A673 (cell line): ENCODE data around the gene SLC4A2. TPM values are rescaled to one million over a fixed set of nuclear protein-coding genes. Genes with fewer than 3 reads are reported as not detected.

Source experiments
- BruUV-seq: library from RNA; stranded (reverse); fragments of 400-500 nt; replicated peaks from 2 replicates; lab custom pipeline; 2021; lab: Mats Ljungman, UMichigan
- CTCF ChIA-PET: fragments of 300-600 bp; sonication (Branson Sonifier 250); formaldehyde crosslinking; loops from one replicate; lab custom pipeline; 2022; ENCODE audit warnings: antibody characterized with exemption; lab: Charles Lee
- POLR2A ChIA-PET: fragments of 300-600 bp; sonication (Branson Sonifier 250); formaldehyde crosslinking; loops from one replicate; lab custom pipeline; 2022; ENCODE audit warnings: antibody characterized with exemption; ENCODE audit not compliant: low non-redundant PET; lab: Charles Lee
- DNase-seq: peaks from one replicate; pipeline ENCODE4 v3.0.0-alpha.2; 2015; ENCODE audit warnings: low spot score
- H3K27ac ChIP-seq: fragments of 200-600 bp; sonication (generic); 2 replicates; pipeline ENCODE4 v1.5.1; 2016; ENCODE audit warnings: mixed run types, low read depth, mild to moderate bottlenecking, mixed read lengths, antibody characterized with exemption, low read length; ENCODE audit not compliant: poor library complexity, severe bottlenecking
- H3K27me3 ChIP-seq: fragments of 200-600 bp; sonication (generic); replicated peaks from 2 replicates; pipeline ENCODE4 v1.6.1; 2017; ENCODE audit warnings: mixed run types, low read depth, mild to moderate bottlenecking, mixed read lengths, antibody characterized with exemption, low read length; ENCODE audit not compliant: insufficient read depth, poor library complexity
- H3K36me3 ChIP-seq: fragments of 200-600 bp; sonication (generic); 2 replicates; pipeline ENCODE4 v1.6.1; 2016; ENCODE audit warnings: mixed run types, mild to moderate bottlenecking, mixed read lengths, antibody characterized with exemption, low read length; ENCODE audit not compliant: insufficient read depth, poor library complexity, severe bottlenecking
- H3K4me1 ChIP-seq: fragments of 200-600 bp; sonication (generic); 2 replicates; pipeline ENCODE4 v1.6.1; 2017; ENCODE audit warnings: mixed run types, mild to moderate bottlenecking, mixed read lengths, antibody characterized with exemption, low read length; ENCODE audit not compliant: insufficient read depth, poor library complexity, severe bottlenecking
- H3K4me3 ChIP-seq: fragments of 200-600 bp; sonication (generic); 2 replicates; pipeline ENCODE4 v1.5.1; 2016; ENCODE audit warnings: low read depth, mixed run types, mild to moderate bottlenecking, mixed read lengths, low read length; ENCODE audit not compliant: poor library complexity, severe bottlenecking
- H3K9me3 ChIP-seq: fragments of 200-600 bp; sonication (generic); 2 replicates; pipeline ENCODE4 v1.6.1; 2016; ENCODE audit warnings: mixed run types, low read depth, mild to moderate bottlenecking, mixed read lengths, antibody characterized with exemption, low read length; ENCODE audit not compliant: poor library complexity, severe bottlenecking
- CTCF ChIP-seq: fragments of 300-800, 200-600 bp; sonication (generic); conservative IDR thresholded peaks from 2 replicates; pipeline ENCODE4 v1.5.1; 2017; ENCODE audit warnings: low read depth, mild to moderate bottlenecking, antibody characterized with exemption, low read length, moderate library complexity, mixed read lengths
- EZH2 ChIP-seq: fragments of 200-600 bp; sonication (generic); IDR thresholded peaks from 2 replicates; pipeline ENCODE4 v1.6.1; 2017; ENCODE audit warnings: borderline replicate concordance, low read depth, mild to moderate bottlenecking, mixed read lengths, antibody characterized with exemption, low read length; ENCODE audit not compliant: poor library complexity, severe bottlenecking
- intact Hi-C: fragments of 100-400 bp; cut with micrococcal nuclease; formaldehyde crosslinking; loops from one replicate; pipeline ENCODE4 v1.10.0; 2022; ENCODE audit not compliant: unreplicated experiment
- total RNA-seq: library from RNA; stranded (reverse); gene quantifications from 2 replicates; pipeline ENCODE4 v1.2.3, GENCODE V29; 2021

SLC4A2 gene
- total RNA-seq, 1 experiment from 2014 or later, result 222 TPM

- ChIA-PET CTCF (interaction anchor here (0.6 kb wide), 1 partner anchor 67 kb away, joined by 3 read pairs; no protein-coding TSS in a partner anchor), POLR2A (no interaction called here)
- DNase-seq, result no peak
- TF ChIP-seq EZH2, result no peak
- no peak for TF ChIP-seq CTCF
- no peaks in the 10 kb centered on the region for H3K27me3 ChIP-seq
- H3K4me1 ChIP-seq, result peaks cover 26% of the 10 kb centered on the region
- H3K36me3 ChIP-seq, result no peaks in the 10 kb centered on the region
- H3K27ac ChIP-seq, result no peak overlapping the region
- BruUV-seq, result no TSS peak
- H3K9me3 ChIP-seq, result no peaks in the 10 kb centered on the region
- intact Hi-C loops, result loop anchor here (2.0 to 5.0 kb wide), 2 partner anchors 49 to 100 kb away; no protein-coding TSS in a partner anchor
- no peak overlapping the region for H3K4me3 ChIP-seq
These were observed 47.2 kb upstream of the SLC4A2 start for GRCh38 chr7:151012031-151012692.

GRCh38 chr7:151012911-151013347 is 46.5 kb upstream of the SLC4A2 start:
- H3K27me3 ChIP-seq, result no peaks in the 10 kb centered on the region
- ChIA-PET CTCF (no interaction called here), POLR2A (no interaction called here)
- no peaks in the 10 kb centered on the region for H3K36me3 ChIP-seq
- BruUV-seq, result no TSS peak
- no peaks in the 10 kb centered on the region for H3K9me3 ChIP-seq
- TF ChIP-seq EZH2 (no peak), CTCF (peak; percentile 74)
- no peak overlapping the region for H3K27ac ChIP-seq
- intact Hi-C loops, result loop anchor here (2.0 to 5.0 kb wide), 2 partner anchors 50 to 99 kb away; no protein-coding TSS in a partner anchor
- DNase-seq, result peak; percentile 81
- peaks cover 23% of the 10 kb centered on the region for H3K4me1 ChIP-seq
- no peak overlapping the region for H3K4me3 ChIP-seq

- H3K36me3 ChIP-seq, result no peaks in the 10 kb centered on the region
- TF ChIP-seq EZH2 (no peak), CTCF (no peak)
- peaks cover 22% of the 10 kb centered on the region for H3K4me1 ChIP-seq
- POLR2A ChIA-PET, result no interaction called here
- H3K9me3 ChIP-seq, result no peaks in the 10 kb centered on the region
- DNase-seq, result no peak
- no TSS peak for BruUV-seq
- no peak overlapping the region for H3K27ac ChIP-seq
- peak overlapping the region; percentile 23 for H3K4me3 ChIP-seq
- CTCF ChIA-PET, result interaction anchor here (0.6 kb wide), 2 partner anchors 13 to 34 kb away, joined by 3 to 6 read pairs; no protein-coding TSS in a partner anchor
- H3K27me3 ChIP-seq, result no peaks in the 10 kb centered on the region
- intact Hi-C loops, result loop anchor here (2.0 to 5.0 kb wide), 2 partner anchors 51 to 99 kb away; no protein-coding TSS in a partner anchor
These were observed 46.0 kb upstream of the SLC4A2 start for GRCh38 chr7:151013356-151013732.
